ENCODE data around the gene MGA.
A peak's percentile ranks its signal among the peaks of the same experiment; 100 is the strongest.

Gene MGA

DNA sequence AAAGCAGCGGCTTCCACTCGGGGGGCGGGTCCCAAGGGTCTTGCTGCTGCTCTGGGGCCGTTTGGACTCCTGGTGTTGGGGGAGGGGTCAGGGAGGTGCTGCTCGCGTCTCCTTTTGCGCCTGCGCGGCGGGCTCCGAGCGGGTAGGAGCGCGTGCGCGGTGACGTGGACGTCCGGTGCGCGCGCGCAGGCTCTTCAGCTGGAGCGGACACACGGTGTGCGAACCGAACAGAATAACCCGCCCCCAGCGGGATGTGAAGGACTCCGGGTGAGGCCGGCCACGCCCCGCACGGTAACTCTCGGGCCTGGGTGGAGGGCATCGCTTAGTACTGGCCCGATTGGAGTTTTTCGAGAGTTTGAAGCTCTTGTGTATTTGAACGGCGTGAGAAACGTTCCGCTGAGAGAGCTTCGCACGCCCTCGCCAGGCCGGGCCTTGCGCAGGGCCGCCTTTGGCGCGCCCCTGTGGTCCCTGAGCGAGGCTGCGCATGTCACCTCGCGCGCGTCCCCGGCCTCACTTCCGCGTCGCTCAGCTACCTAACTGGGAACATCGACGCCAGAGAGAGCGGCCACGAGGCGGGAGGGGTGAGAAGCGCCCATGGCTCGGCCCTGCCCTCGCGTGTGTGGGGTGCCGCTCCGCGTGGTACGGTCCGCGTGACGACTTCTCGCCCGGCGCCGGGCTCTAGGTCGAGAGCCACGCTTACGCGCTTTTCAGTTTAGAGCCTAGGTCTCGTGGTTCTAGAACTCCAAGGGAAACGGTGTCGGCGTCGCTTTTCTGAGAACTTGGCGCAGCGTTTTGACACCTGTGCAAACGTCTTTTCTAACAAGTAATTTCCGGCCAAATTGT lies at the start of gene MGA:
TSS of gene MGA (plus strand) at position 171 of the 843 bp plus-strand sequence.
- DNase-seq (ENCODE audit: low spot score), result peak; percentile 82

DNA sequence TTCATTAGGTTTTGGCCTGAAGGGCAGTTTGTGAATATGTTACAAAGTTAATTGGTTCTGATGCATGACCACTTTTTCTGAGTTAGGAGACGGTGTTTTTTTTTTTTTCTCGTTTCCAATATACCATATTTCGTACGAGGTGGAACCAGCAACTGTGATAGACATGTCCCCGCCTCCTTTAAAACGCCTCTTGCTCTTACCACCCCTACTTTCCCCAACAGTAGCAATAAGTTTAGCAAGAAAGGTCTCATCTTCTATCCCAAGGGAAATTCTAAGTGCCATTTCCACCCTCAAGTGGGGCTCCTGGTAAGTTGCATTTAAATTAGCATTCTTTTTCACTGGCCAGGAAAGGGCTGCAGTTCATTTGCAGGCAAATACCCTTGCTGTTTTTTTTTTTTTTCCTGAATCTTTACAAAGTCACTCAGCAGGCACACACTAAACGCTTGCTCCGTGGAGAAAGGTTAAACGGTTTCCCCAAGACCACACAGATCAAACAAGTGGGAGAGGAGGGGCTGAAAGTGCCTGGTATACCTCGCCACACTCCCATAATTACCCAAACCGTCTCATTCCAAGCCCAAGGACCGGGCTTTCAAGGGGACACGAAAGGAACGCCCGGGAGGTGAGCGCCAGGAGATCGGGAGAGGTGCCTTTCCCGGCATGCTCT lies 39.5 kb upstream of the MGA start:
- DNase-seq (ENCODE audit: low spot score), result peak; percentile 67

- peak; percentile 81 for DNase-seq (ENCODE audit: low spot score)
Observed at GRCh38 chr15:41621200-41622193, 38.7 kb upstream of the MGA start.

GRCh38 chr15:41622901-41623300 lies 37.3 kb upstream of the MGA start:
- no peak for DNase-seq (ENCODE audit: low spot score)

DNA sequence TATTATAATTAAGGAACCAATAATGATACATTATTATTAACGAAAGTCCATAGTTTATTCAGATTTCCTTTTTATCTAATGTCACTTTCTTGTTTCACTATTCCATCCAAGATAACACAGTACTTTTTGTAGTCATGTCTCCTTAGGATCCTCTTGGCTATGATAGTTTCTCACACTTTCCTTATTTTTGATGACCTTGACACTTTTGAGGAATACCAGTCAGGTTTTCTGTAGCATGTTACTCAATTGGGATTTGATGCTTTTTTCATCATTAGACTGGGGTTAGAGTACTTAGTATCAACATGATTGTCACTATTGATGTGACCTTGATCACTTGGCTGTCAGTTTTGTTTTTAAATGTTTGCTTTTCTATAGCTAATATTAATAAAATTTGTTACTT lies 33.0 kb upstream of the MGA start:
- no peak for DNase-seq (ENCODE audit: low spot score)

- DNase-seq (ENCODE audit: low spot score), result no peak
Observed at GRCh38 chr15:41629463-41629862, 30.7 kb upstream of the MGA start.

DNA sequence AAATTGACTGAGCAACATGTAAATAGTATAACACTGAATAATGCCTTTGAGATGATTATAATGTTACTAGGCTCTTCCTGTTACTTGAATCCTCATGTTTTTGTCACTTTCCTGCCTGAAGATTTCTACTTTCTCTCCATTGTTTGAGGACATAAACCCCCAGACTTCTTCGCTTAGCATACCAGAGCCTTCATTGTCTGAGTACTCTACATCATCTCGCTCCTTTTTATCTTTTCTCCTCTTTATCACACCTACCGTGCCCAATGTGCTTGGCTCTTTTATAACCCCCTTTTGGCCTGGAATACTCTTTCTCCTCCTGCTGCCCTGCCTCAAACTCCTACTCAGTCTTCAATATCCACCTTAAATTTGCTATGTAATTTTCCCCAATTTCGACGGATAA lies 30.3 kb upstream of the MGA start:
- no peak for DNase-seq (ENCODE audit: low spot score)

DNA sequence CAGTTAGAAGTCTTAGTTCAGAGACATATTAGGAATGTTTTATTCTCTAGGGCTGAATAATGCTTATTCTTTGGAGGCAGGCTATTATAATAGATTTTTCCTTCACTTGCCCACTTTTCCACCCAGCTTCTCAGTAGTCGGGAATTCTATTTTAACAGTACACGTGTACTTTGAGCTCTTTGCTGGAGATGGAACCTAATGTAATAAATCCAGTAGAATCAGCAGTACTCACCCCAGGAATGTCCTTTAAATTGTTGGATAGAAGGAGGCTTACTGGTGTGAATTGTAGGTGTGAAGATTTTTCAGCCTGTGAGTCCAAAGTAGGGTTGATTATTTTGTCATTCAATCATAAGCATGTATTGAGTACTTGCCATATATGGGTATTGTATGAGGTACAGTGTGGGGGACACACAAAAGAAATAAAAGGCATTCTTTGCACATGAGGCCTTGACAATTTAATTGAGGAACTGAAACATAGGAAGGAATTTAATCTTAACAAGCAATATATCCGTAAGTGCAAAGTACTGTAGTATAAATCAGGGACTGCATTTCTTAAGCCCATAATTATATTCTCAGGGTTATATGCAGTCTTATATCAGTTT lies 29.5 kb upstream of the MGA start:
- no peak for DNase-seq (ENCODE audit: low spot score)

GRCh38 chr15:41631880-41632470 lies 28.2 kb upstream of the MGA start:
- DNase-seq (ENCODE audit: low spot score), result no peak

DNA sequence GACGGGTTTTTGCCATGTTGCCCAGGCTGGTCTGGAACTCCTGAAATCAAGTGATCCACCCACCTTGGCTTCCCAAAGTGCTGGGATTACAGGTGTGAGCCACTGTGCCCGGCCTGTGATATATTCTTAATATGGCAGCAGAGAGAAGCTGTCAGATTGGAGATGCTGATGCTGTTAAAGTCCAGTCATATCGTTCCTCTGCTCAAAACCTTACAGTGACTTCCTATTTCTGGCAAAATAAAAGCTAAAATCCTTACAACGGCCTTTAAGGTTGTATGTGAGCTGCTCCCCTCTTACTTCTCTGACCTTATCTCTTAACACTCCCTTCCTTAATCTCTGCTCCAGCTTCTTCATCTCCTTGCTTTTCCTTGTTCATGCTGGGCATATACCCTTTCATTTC lies 26.6 kb upstream of the MGA start:
- DNase-seq (ENCODE audit: low spot score), result no peak

- DNase-seq (ENCODE audit: low spot score), result no peak
Observed at GRCh38 chr15:41634072-41634626, 26.1 kb upstream of the MGA start.

- no peak for DNase-seq (ENCODE audit: low spot score)
Observed at GRCh38 chr15:41637086-41637485, 23.1 kb upstream of the MGA start.

GRCh38 chr15:41640985-41641384 lies 19.2 kb upstream of the MGA start:
- DNase-seq (ENCODE audit: low spot score), result no peak

- no peak for DNase-seq (ENCODE audit: low spot score)
Observed at GRCh38 chr15:41647262-41647661, 12.9 kb upstream of the MGA start.

GRCh38 chr15:41648097-41648496 lies 12.1 kb upstream of the MGA start:
- no peak for DNase-seq (ENCODE audit: low spot score)

DNA sequence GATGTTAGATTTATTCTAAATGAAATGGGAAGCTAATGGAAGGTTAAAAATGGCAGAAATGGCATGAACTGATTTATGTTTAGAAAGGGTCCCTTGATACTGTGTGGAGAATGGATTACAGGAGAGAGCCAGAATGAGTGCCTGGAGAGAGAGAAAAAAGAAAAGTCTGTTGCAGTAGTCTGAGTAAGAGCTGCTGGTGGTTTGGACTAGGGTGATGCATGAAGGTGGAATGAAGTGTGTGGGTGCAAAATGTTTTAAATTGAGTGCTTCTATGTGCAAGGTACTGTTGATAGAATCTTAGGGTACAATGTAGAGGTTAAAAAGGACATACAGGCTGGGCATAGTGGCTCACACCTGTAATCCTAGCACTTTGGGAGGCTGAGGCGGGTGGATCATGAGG lies 11.4 kb upstream of the MGA start:
- DNase-seq (ENCODE audit: low spot score), result no peak

DNA sequence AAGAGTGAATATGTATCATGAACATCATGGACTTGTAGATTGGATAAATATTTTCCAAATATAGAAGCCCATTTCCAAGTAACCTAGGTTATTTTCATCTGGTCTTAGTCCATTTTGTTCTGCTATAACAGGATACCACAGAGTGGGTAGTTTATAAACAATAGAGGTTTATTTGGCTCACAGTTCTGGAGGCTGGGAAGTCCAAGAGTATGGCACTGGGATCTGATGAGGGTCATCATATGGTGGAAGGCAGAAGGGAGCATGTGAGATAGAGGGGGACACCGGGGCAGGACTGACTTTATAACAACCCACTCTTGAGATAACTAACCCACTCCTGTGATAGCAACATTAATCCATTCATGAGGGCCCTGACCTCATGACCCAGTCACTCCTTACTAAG lies 9.4 kb upstream of the MGA start:
- no peak for DNase-seq (ENCODE audit: low spot score)

- no peak for DNase-seq (ENCODE audit: low spot score)
Observed at GRCh38 chr15:41651373-41651772, 8.8 kb upstream of the MGA start.

GRCh38 chr15:41653760-41654159 lies 6.4 kb upstream of the MGA start:
- no peak for DNase-seq (ENCODE audit: low spot score)

- DNase-seq (ENCODE audit: low spot score), result no peak
Observed at GRCh38 chr15:41655716-41656115, 4.5 kb upstream of the MGA start.

DNA sequence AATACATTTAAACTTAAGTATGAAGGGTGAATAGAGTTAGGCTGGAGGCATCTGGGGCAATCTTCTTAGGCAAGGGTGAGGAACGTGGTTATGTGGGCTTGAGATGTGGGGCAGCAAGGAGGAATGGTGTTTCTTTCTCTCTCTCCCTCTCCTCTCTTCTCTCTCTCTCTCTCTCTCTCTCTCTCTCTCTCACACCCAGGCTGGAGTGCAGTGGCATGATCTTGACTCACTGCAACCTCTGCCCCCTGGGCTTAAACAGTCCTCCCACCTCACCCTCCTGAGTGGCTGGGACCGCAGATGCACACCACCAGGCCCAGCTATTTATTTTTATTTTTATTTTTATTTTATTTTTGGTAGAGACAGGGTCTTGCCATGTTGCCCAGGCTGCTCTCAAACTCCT lies 4.0 kb upstream of the MGA start:
- no peak for DNase-seq (ENCODE audit: low spot score)
